Vagina (tissue), 2 donors: Measurements from ENCODE around the gene WEE1. TPM values are rescaled to one million over a fixed set of nuclear protein-coding genes. Genes with fewer than 3 reads are reported as not detected.

Experiments used
- DNase-seq, 2 donors: peaks; one replicate each; pipeline ENCODE4 v3.0.0-alpha.2; 2017; ENCODE audit errors: extremely low spot score in 2 of 2
- H3K27ac ChIP-seq: fragments of 200-600 bp; sonication (generic); one replicate; pipeline ENCODE4 v1.5.1; 2019
- H3K27me3 ChIP-seq: fragments of 200-600 bp; sonication (generic); one replicate; pipeline ENCODE4 v1.5.1; 2019
- H3K36me3 ChIP-seq, 2 donors: fragments of 200-600 bp; sonication (generic); one replicate each; pipeline ENCODE4 v1.5.1; 2017 to 2019
- H3K4me1 ChIP-seq: fragments of 200-600 bp; sonication (generic); one replicate; pipeline ENCODE4 v1.5.1; 2019
- H3K4me3 ChIP-seq, 2 donors: fragments of 200-600 bp; sonication (generic); 1 replicate in 1 of 2; 2 replicates in 1 of 2; pipeline ENCODE4 v1.5.1; 2016 to 2019
- H3K9me3 ChIP-seq: fragments of 200-600 bp; sonication (generic); one replicate; pipeline ENCODE4 v1.5.1; 2019
- POLR2A ChIP-seq, 2 donors: fragments of 450-650 bp; IDR thresholded peaks; one replicate each; pipeline ENCODE4 v1.6.1; 2017; ENCODE audit warnings: antibody characterized with exemption in 2 of 2, mild to moderate bottlenecking in 2 of 2, moderate library complexity in 2 of 2
- POLR2AphosphoS5 ChIP-seq, 2 donors: sonication (generic); formaldehyde crosslinking; IDR thresholded peaks; one replicate each; pipeline ENCODE4 v1.9.0; 2017; ENCODE audit warnings: antibody characterized with exemption in 2 of 2, mild to moderate bottlenecking in 2 of 2, low read depth in 1 of 2; ENCODE audit not compliant: insufficient read depth in 1 of 2
- intact Hi-C: fragments of 100-400 bp; cut with DNase I; formaldehyde crosslinking; loops from one replicate; pipeline ENCODE4 v1.15.1; 2023
- total RNA-seq: library from RNA; depleted of rRNA; stranded (reverse); fragments of >200 nt; gene quantifications from one replicate; pipeline ENCODE4 v1.2.3, GENCODE V29; 2016
- TF ChIP-seq, protein P1 (sequence below), 3 experiments: fragments of 450-650 bp in 2 of 3; fragments of 200-600 bp in 1 of 3; sonication (generic) in 1 of 3; IDR thresholded peaks; one replicate each; pipeline ENCODE4 v1.5.1; 2017 to 2019; ENCODE audit warnings: antibody characterized with exemption in 3 of 3, mild to moderate bottlenecking in 2 of 3, moderate library complexity in 2 of 3

Gene WEE1
- total RNA-seq, 1 donor from 2014 or later, result 22.1 TPM

DNA sequence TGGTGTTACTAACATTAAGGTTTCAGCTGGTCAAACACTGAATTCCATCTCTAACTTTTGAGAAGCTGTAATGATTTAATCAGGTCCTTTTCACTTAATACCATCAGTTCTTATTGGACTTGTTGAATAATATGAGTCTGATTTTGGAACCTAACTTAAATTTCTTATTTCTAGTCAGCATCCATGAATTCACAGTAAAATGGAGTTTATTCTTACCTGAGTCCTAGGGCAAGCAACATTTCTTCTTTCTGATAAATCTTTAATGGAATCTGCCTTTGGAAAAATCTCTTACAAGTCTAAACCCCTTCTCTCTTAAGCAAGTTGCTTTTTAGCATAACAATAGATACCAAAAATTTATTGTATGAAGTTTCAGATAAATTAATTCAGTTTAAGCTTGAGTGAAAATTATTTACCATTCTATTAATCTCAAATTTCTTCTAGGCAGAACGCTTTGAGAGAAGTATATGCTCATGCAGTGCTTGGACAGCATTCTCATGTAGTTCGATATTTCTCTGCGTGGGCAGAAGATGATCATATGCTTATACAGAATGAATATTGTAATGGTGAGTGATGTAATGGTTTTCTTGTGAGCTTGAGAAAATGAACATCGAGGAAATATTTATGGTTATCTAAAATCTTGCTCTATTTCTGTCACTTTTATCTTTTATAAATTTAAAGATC, 3.4 kb downstream of the WEE1 start:
- no peak for DNase-seq
- TF ChIP-seq, protein P1, sequence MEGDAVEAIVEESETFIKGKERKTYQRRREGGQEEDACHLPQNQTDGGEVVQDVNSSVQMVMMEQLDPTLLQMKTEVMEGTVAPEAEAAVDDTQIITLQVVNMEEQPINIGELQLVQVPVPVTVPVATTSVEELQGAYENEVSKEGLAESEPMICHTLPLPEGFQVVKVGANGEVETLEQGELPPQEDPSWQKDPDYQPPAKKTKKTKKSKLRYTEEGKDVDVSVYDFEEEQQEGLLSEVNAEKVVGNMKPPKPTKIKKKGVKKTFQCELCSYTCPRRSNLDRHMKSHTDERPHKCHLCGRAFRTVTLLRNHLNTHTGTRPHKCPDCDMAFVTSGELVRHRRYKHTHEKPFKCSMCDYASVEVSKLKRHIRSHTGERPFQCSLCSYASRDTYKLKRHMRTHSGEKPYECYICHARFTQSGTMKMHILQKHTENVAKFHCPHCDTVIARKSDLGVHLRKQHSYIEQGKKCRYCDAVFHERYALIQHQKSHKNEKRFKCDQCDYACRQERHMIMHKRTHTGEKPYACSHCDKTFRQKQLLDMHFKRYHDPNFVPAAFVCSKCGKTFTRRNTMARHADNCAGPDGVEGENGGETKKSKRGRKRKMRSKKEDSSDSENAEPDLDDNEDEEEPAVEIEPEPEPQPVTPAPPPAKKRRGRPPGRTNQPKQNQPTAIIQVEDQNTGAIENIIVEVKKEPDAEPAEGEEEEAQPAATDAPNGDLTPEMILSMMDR (IDR thresholded peaks at IDR 0.05), result no peak
- TF ChIP-seq POLR2A (IDR thresholded peaks at IDR 0.05) (no peak), POLR2AphosphoS5 (IDR thresholded peaks at IDR 0.05; ENCODE audit: insufficient read depth in 1 of 2, low read depth in 1 of 2) (no peak)
- intact Hi-C loops, result no loop called here
- Histone ChIP-seq H3K4me1 (peaks cover 38% of the 10 kb centered on the region), H3K9me3 (no peaks in the 10 kb centered on the region), H3K4me3 (peak overlapping the region; percentile 80 to 87), H3K27me3 (no peaks in the 10 kb centered on the region), H3K36me3 (peaks cover 0 to 10% of the 10 kb centered on the region in 2 donors), H3K27ac (peak overlapping the region; percentile 70)

DNA sequence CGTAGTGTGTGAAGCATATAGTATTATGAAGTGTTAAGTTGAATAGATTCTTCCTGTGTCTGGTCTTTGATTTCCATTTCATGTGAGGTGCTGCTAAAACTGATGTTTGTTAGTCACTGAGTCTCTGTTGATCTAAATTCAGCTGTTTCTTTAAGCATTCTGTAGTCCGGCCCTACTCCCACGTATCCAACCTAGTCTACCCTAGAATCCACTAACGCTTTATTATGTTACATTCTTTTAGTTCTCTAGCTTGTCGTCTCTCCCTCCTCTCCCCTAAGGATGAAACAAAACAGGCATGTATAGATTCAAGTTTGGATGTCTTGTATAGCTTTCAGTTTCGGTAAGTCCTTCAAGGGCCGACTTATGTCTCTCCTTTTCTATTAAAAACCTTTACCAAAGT, 4.1 kb downstream of the WEE1 start:
- DNase-seq, result no peak
- Histone ChIP-seq H3K27me3 (no peaks in the 10 kb centered on the region), H3K27ac (peak overlapping the region; percentile 70), H3K4me1 (peaks cover 31% of the 10 kb centered on the region), H3K4me3 (peak overlapping the region in 1 of 2 donors; percentile 87), H3K9me3 (no peaks in the 10 kb centered on the region), H3K36me3 (peaks cover 0 to 16% of the 10 kb centered on the region in 2 donors)
- intact Hi-C loops, result no loop called here
- no peak for TF ChIP-seq POLR2AphosphoS5 (IDR thresholded peaks at IDR 0.05; ENCODE audit: insufficient read depth in 1 of 2, low read depth in 1 of 2)
- TF ChIP-seq POLR2A (IDR thresholded peaks at IDR 0.05), result no peak
- TF ChIP-seq, protein P1 (IDR thresholded peaks at IDR 0.05), result no peak

DNA sequence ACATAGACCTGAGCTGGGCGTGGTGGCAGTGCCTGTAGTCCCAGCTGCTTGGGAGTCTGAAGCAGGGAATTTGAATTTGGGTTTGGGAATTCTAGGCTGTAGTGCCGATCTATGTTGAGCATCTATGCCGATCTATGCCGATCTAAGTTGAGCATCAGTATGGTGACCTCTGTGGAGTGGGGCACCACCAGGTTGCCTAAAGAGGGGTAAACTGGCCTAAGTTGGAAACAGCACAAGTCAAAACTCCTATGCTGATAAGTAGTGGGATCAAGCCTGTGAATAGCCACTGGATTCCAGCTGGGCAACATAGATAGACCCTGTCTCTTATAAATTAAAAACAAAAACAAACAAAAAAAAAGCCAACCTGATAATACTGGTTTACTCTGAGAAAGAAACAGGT, 7.4 kb downstream of the WEE1 start:
- H3K36me3 ChIP-seq, result peaks cover 0 to 38% of the 10 kb centered on the region in 2 donors

DNA sequence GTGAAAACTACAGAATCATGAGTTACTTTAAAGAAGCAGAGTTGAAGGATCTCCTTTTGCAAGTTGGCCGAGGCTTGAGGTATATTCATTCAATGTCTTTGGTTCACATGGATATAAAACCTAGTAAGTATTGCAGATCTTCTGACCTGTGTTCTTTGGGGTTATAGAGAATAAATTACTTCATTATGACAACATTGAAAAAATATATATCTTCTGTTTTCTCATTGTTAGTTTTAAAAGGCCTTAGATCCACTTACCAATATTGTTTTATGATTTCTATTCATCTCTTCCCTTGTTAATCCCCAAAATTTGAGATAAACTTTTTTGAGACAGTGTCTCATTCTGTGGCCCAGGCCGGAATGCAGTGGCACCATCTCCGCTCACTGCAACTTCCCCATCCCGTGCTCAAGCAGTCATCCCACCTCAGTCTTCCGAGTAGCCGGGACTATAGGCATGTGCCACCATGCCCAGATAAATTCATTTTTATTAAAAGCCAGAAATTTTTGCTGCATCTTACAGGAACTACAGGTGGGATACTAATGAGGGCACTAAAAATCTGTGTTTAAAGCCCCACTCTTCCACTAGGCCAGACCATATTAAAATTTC, 8.2 kb downstream of the WEE1 start:
- intact Hi-C loops, result no loop called here
- DNase-seq, result no peak
- TF ChIP-seq, protein P1 (IDR thresholded peaks at IDR 0.05), result no peak
- TF ChIP-seq POLR2AphosphoS5 (IDR thresholded peaks at IDR 0.05; ENCODE audit: insufficient read depth in 1 of 2, low read depth in 1 of 2) (no peak), POLR2A (IDR thresholded peaks at IDR 0.05) (no peak)
- Histone ChIP-seq H3K27ac (no peak overlapping the region), H3K9me3 (no peaks in the 10 kb centered on the region), H3K27me3 (no peaks in the 10 kb centered on the region), H3K4me1 (peaks cover 18% of the 10 kb centered on the region), H3K36me3 (peaks cover 0 to 46% of the 10 kb centered on the region in 2 donors), H3K4me3 (no peak overlapping the region)

More for the DNA sequence above, 7.4 kb downstream of the WEE1 start:
- no peak overlapping the region for H3K27ac ChIP-seq
- intact Hi-C loops, result no loop called here
- H3K4me1 ChIP-seq, result peaks cover 20% of the 10 kb centered on the region
- no peak for DNase-seq
- H3K9me3 ChIP-seq, result no peaks in the 10 kb centered on the region
- no peak for TF ChIP-seq POLR2AphosphoS5 (IDR thresholded peaks at IDR 0.05; ENCODE audit: insufficient read depth in 1 of 2, low read depth in 1 of 2)
- TF ChIP-seq, protein P1 (IDR thresholded peaks at IDR 0.05), result no peak
- TF ChIP-seq POLR2A (IDR thresholded peaks at IDR 0.05), result no peak
- H3K27me3 ChIP-seq, result no peaks in the 10 kb centered on the region
- no peak overlapping the region for H3K4me3 ChIP-seq

DNA sequence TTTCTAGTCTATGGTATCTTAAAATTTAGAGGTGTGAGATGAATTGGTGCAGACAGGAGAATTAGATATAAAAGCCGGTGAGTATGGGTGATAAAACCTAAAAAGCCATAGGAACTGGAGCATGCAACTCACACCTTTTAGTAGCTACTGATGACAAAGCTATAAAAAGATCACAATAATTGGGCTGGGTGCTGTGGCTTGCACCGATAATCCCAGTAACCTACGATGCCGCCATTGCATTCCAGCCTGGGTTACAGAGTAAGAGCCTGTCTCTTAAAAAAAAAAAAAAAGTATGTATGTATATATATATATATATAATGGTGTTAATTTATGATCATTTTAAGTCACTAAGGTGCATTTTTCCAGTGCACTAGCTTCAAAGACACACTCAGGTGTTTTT, 17.2 kb downstream of the WEE1 start:
- no peaks in the 10 kb centered on the region for H3K9me3 ChIP-seq
- no peaks in the 10 kb centered on the region for H3K27me3 ChIP-seq
- peaks cover 0 to 32% of the 10 kb centered on the region in 2 donors for H3K36me3 ChIP-seq
- DNase-seq, result no peak
- TF ChIP-seq, protein P1 (IDR thresholded peaks at IDR 0.05), result no peak
- no peak for TF ChIP-seq POLR2A (IDR thresholded peaks at IDR 0.05)
- no peak for TF ChIP-seq POLR2AphosphoS5 (IDR thresholded peaks at IDR 0.05; ENCODE audit: insufficient read depth in 1 of 2, low read depth in 1 of 2)
- no peak overlapping the region for H3K4me3 ChIP-seq
- no peaks in the 10 kb centered on the region for H3K4me1 ChIP-seq
- H3K27ac ChIP-seq, result no peak overlapping the region
- intact Hi-C loops, result no loop called here
